ENCODE data around the gene TFCP2L1.
"Not testable (repeated sequence)": the region's sequence is repeated elsewhere in the genome, so short reads cannot be mapped to it uniquely, and the experiment has no call there.

Gene TFCP2L1

DNA sequence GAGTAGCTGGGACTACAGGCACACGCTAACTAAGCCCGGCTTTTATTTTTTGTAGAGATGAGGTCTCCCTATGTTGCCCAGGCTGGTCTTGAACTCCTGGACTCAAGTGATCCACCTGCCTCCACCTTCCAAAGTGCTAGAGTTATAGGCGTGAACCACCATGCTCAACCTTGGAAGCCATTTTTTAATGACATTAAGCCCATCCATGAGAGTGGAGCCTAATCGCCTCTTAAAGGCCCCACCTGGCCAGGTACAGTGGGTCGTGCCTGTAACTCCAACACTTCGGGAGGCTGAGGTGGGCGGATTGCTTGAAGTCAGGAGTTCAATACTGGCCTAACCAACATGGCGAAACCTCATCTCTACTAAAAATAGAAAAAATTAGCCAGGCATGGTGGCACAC lies 41.6 kb upstream of the TFCP2L1 start:
- no peak for DNase-seq (ENCODE audit: extremely low spot score)
- CTCF ChIA-PET, result interaction anchor here (0.6 kb wide), 1 partner anchor 62 kb away, joined by 4 read pairs; no protein-coding TSS in a partner anchor
- TF ChIP-seq SUZ12 (IDR thresholded peaks at IDR 0.05), result no peak
- no peak for TF ChIP-seq BHLHE40 (IDR thresholded peaks at IDR 0.05; ENCODE audit: borderline replicate concordance)
- no peak for TF ChIP-seq ELF4 (IDR thresholded peaks at IDR 0.05)
- no peak for TF ChIP-seq NFRKB (IDR thresholded peaks at IDR 0.05)
- no peak for TF ChIP-seq FOXK2 (IDR thresholded peaks at IDR 0.05)
- TF ChIP-seq L3MBTL2 (conservative IDR thresholded peaks at IDR 0.05), result no peak
- no peak for TF ChIP-seq LEF1 (IDR thresholded peaks at IDR 0.05; ENCODE audit: borderline replicate concordance)
- no peak for TF ChIP-seq TARDBP (IDR thresholded peaks at IDR 0.05)
- TF ChIP-seq, protein P1, sequence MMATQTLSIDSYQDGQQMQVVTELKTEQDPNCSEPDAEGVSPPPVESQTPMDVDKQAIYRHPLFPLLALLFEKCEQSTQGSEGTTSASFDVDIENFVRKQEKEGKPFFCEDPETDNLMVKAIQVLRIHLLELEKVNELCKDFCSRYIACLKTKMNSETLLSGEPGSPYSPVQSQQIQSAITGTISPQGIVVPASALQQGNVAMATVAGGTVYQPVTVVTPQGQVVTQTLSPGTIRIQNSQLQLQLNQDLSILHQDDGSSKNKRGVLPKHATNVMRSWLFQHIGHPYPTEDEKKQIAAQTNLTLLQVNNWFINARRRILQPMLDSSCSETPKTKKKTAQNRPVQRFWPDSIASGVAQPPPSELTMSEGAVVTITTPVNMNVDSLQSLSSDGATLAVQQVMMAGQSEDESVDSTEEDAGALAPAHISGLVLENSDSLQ (IDR thresholded peaks at IDR 0.05), result no peak
- TF ChIP-seq HDGF (IDR thresholded peaks at IDR 0.05; ENCODE audit: borderline replicate concordance), result no peak
- no peak for TF ChIP-seq ZNF384 (IDR thresholded peaks at IDR 0.05)
- no peak for TF ChIP-seq FOXA1 (IDR thresholded peaks at IDR 0.05)
- no peak for TF ChIP-seq FOXM1 (IDR thresholded peaks at IDR 0.05; ENCODE audit: borderline replicate concordance)
- TF ChIP-seq ARNT (IDR thresholded peaks at IDR 0.05), result no peak
- no peak for TF ChIP-seq SP1 (IDR thresholded peaks at IDR 0.05)
- no peak for TF ChIP-seq CTBP1 (IDR thresholded peaks at IDR 0.05; ENCODE audit: borderline replicate concordance)
- POLR2A ChIA-PET, result no interaction called here

DNA sequence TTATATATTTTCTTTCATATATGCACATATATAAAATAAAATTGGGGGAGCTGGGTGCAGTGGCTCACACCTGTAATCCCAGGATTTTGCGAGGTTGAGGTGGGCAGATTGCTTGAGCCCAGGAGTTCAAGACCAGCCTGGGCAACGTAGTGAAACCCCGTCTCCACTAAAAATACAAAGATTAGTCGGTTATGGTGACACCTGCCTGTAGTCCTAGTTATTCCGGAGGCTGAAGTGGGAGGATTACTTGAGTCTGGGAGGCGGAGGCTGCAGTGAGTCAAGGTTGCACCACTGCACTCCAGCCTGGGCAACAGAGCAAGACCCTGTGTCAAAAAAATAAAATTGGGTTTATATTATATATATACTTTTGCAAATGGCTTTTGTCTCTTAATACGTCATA lies 39.6 kb upstream of the TFCP2L1 start:
- TF ChIP-seq ARNT (IDR thresholded peaks at IDR 0.05) (no peak), NFRKB (IDR thresholded peaks at IDR 0.05) (no peak)
- TF ChIP-seq, protein P1 (IDR thresholded peaks at IDR 0.05), result no peak
- ChIA-PET CTCF (no interaction called here), POLR2A (no interaction called here)
- DNase-seq (ENCODE audit: extremely low spot score), result no peak

DNA sequence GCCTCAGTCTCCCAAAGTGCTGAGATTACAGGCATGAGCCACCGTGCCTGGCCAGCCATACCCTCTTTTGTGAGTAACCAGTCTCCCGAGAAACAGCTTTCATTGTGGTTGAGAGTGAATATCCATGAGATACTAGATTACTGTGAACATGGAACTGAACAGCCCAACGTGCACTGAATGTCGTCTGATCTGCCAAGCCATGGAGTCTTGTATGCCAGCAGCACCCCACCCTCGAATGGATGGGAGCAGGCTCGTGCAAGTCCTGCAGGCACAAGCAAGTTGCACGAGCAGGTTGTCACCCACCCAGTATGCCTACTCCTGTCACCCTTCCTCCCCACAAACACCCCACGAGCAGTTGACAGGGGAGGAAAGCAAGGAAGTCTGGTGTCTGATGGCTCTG lies 36.5 kb upstream of the TFCP2L1 start:
- ChIA-PET POLR2A (no interaction called here), CTCF (interaction anchor here (1.1 kb wide), 1 partner anchor 193 kb away, joined by 4 read pairs; no protein-coding TSS in a partner anchor)
- no peak for DNase-seq (ENCODE audit: extremely low spot score)
- no peak for TF ChIP-seq HDGF (IDR thresholded peaks at IDR 0.05; ENCODE audit: borderline replicate concordance)
- TF ChIP-seq SP1 (IDR thresholded peaks at IDR 0.05), result no peak
- TF ChIP-seq FOXA1 (IDR thresholded peaks at IDR 0.05), result no peak
- no peak for TF ChIP-seq TARDBP (IDR thresholded peaks at IDR 0.05)
- TF ChIP-seq SUZ12 (IDR thresholded peaks at IDR 0.05), result no peak
- TF ChIP-seq ZNF384 (IDR thresholded peaks at IDR 0.05), result no peak
- TF ChIP-seq ARNT (IDR thresholded peaks at IDR 0.05), result no peak
- TF ChIP-seq, protein P1 (IDR thresholded peaks at IDR 0.05), result no peak
- no peak for TF ChIP-seq LEF1 (IDR thresholded peaks at IDR 0.05; ENCODE audit: borderline replicate concordance)
- no peak for TF ChIP-seq BHLHE40 (IDR thresholded peaks at IDR 0.05; ENCODE audit: borderline replicate concordance)

DNA sequence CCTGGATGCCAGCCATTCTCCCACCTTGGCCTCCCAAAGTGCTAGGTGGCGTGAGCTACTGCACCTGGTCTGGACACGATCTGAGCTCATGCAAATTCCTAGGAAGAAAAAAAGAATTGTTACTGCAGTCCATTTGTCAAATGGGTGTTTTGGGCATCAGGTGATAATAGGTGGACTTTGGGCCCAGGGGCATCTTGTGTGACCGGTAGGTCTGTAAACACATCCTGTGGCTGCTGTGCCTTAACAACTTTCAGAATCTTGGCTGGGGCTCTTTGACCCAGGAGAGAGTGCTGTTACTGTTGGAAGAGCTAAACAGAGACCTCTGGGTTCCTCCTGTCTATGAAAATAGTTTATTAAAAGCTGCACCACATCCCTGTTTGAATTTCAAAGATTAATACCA lies 34.9 kb upstream of the TFCP2L1 start:
- ChIA-PET CTCF (interaction anchor here (0.7 kb wide), 1 partner anchor 22 kb away, joined by 3 read pairs; no protein-coding TSS in a partner anchor), POLR2A (no interaction called here)
- no peak for DNase-seq (ENCODE audit: extremely low spot score)
- TF ChIP-seq ARNT (IDR thresholded peaks at IDR 0.05) (no peak), SP1 (IDR thresholded peaks at IDR 0.05) (no peak), ELF4 (IDR thresholded peaks at IDR 0.05) (no peak), ZNF384 (IDR thresholded peaks at IDR 0.05) (no peak), TARDBP (IDR thresholded peaks at IDR 0.05) (no peak), FOXK2 (IDR thresholded peaks at IDR 0.05) (no peak), L3MBTL2 (conservative IDR thresholded peaks at IDR 0.05) (no peak)

DNA sequence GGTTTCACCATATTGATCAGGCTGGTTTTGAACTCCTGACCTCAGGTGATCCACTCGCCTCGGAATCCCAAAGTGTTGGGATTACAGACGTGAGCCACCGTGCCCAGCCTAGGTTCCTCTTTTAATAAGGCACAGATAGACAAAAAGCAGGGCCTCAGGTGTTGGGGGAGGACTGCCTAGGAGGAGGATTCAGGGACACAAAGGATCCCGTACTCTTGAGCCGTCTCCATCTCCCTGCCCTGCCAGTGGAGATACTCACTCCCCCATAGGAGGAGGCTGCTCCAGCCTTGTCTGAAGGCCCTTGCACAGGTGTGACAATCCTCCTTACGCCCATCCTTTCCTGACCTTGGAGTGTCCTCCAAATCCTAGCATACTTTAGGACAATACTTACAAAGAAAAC lies 32.0 kb upstream of the TFCP2L1 start:
- ChIA-PET CTCF (no interaction called here), POLR2A (no interaction called here)
- no peak for DNase-seq (ENCODE audit: extremely low spot score)
- TF ChIP-seq BHLHE40 (IDR thresholded peaks at IDR 0.05; ENCODE audit: borderline replicate concordance) (no peak), ZNF384 (IDR thresholded peaks at IDR 0.05) (no peak), L3MBTL2 (conservative IDR thresholded peaks at IDR 0.05) (no peak), ARNT (IDR thresholded peaks at IDR 0.05) (no peak), FOXA1 (IDR thresholded peaks at IDR 0.05) (no peak), HDGF (IDR thresholded peaks at IDR 0.05; ENCODE audit: borderline replicate concordance) (no peak), SUZ12 (IDR thresholded peaks at IDR 0.05) (no peak), CTBP1 (IDR thresholded peaks at IDR 0.05; ENCODE audit: borderline replicate concordance) (no peak)
- TF ChIP-seq, protein P1 (IDR thresholded peaks at IDR 0.05), result no peak

DNA sequence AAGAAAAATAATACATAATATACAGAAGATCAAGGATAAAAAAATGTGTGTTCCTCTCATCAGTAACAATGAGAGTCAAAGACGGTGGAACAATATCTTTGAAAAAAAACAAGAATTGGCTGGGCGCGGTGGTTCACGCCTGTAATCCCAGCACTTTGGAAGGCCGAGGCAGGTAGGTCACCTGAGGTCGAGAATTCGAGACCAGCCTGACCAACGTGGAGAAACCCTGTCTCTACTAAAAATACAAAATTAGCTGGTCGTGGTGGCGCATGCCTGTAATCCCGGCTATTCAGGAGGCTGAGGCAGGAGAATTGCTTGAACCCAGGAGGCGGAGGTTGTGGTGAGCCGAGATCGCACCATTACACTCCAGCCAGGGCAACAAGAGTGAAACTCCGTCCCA lies 28.7 kb upstream of the TFCP2L1 start:
- CTCF ChIA-PET, result interaction anchor here (1.1 kb wide), 1 partner anchor 8 kb away, joined by 3 read pairs; no protein-coding TSS in a partner anchor
- POLR2A ChIA-PET; DNase-seq (ENCODE audit: extremely low spot score): not testable (repeated sequence)

DNA sequence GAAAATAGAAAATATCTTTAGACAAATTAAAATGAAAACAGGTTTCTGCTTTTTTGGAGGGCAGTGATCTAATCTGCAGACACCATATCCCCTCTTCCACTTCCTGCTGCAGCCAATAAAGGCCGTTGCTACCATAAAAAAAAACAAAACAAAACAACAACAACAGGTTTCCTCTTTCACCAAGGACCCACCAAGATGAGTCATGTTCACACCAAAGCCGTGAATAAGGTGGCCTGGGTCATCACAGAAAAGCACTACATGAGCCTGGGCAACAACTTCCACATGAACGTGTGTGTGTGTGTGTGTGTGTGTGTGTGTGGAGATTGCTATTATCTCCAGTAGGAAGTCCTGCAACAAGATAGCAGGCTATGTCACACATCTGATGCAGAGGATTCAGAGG lies 24.8 kb upstream of the TFCP2L1 start:
- DNase-seq (ENCODE audit: extremely low spot score), result no peak
- ChIA-PET CTCF (no interaction called here), POLR2A (no interaction called here)
- TF ChIP-seq, protein P1 (IDR thresholded peaks at IDR 0.05), result no peak
- no peak for TF ChIP-seq SUZ12 (IDR thresholded peaks at IDR 0.05)
